GM19372 (cell line): Measurements from ENCODE around the gene DLG1.

Experiments
- ATAC-seq: cut with Tn5 transposase; IDR thresholded peaks from one replicate; pipeline ENCODE4 v1.9.1; 2021; ENCODE audit warnings: mild to moderate bottlenecking, low read depth, moderate library complexity; ENCODE audit not compliant: unreplicated experiment

Gene DLG1

DNA sequence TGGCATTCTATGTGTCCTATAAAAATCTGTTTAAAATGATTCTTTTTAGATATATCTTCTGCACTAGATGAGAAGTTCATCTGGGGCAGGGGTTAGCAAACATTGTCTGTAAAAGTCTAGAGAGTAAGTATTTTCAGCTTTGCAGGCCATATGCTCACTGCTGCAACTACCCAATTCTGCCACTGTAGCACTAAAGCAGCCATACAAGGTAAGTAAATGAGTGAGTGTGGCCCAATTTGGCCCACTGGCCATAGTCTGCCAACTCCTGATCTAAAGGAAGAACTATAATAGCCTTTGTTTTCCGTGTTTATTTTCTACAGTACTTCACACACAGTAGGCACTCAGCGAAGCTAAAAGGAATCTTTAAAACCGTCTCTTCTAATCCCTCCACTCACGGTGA, 42.3 kb downstream of the DLG1 start:
- ATAC-seq, result no peak

GRCh38 chr3:197253238-197253947, 45.0 kb downstream of the DLG1 start:
- ATAC-seq, result no peak

DNA sequence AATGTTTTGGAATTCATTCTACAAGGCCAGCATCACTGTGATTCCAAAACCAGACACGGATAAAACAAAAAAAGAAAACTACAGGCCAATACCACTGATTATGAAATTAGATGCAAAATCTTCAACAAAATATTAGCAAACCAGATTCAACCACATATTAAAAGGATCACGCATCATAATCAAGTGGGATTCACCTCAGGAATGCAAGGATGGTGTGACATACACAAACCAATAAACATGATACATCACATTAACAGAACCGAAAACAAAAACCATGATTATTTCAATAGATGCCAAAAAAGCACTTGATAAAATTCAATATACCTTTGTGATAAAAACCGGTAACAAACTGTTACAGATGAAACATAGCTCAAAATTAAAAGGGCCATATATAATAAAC, 48.9 kb downstream of the DLG1 start:
- no peak for ATAC-seq

DNA sequence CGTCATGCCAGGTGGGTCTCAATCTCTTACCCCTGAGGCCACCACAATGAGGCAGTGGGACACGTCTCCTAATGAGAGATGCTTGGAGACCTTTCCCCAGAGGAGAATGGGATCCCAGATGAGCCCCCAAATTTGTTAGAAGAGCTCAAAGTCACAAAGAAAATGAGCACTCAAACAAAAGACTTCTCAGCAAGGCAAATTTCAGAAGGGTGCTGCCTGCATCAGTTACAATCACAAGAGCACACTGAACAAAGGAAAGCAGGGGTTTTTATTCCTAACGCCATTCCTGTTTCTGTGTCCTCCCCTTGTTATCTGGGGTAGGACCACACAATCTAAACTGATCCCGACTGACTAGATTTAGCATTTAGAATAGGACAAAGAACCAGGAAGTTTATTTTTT, 50.1 kb downstream of the DLG1 start:
- no peak for ATAC-seq

DNA sequence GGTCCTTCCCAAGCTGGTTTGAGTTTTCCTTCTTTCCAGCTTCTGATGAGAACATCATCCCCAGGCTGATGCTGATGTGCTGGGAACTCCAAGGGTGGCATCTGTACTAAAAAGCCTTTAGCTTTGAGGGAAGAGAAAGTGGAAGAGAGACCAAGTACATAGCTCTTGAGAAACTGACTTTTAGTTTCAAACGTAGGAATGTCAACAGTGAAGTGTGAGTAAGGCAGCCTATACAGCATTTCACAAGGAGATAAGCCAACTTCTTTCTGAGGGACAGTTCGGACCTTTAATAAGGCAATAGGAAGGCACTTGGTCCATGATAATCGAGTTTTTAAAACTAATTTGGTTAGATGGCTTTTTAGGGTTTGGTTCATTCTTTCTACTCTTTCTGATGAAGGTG, 53.7 kb downstream of the DLG1 start:
- no peak for ATAC-seq

DNA sequence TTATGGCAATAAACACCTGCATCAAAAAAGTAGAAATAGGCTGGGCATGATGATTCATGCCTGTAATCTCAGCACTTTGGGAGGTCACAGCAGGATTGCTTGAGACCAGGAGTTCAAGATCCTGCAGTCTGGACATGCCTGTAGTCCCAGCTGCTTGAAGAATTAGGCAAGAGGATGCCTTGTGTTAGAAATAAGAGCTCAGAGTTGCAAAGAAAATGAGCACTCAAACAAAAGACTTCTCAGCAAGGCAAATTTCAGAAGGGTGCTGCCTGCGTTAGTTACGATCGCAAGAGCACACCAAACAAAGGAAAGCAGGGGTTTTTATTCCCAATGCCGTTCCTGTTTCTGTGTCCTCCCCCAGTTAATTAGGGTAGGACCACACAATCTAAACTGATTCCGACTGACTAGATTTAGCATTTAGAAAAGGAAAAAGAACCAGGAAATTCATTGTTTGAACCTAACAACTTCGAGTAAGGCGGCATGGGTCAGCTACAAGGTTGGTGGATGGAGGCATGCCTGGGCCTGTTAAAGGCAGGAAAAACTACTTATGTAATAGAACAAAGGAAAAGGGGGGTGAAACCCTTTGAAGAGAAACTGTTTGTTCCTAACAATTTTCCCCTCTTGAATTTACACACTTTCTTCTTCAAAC, 55.5 kb downstream of the DLG1 start:
- no peak for ATAC-seq

DNA sequence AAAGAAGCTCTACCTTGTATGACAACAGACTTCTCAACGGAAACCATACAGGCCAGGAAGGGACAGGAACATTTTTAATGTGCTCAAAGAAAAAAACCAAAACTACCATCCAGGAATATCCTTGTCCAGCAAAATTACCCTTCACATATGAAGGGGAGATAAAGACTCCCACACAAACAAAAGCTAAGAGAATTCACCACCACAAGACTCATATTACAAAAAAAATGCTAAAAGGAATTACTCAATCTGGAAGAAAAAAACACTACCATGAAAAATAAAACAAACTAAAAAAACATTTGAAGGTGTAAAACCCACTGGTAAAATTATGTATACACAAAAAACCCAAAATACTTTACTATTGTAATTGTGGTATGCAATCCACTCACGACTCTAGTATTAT, 57.2 kb downstream of the DLG1 start:
- no peak for ATAC-seq

DNA sequence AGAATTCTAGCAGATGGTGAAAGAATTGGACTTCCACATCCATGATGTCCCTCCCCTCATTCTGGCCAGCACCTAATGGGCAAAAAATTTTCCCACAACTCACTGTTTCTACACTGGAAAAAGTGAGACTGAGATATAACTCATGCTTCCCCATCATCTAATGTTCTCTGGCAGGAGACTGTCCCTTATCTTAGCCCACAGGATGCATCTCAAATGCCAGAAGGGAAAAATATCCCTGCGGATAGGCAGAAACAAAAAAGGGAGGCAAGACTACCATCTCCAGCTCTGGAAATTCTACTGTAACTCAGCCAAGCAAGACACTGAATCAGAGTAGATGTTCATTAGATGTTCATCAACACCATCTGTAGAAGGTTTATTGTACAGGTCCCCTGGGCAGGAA, 58.6 kb downstream of the DLG1 start:
- ATAC-seq, result no peak

DNA sequence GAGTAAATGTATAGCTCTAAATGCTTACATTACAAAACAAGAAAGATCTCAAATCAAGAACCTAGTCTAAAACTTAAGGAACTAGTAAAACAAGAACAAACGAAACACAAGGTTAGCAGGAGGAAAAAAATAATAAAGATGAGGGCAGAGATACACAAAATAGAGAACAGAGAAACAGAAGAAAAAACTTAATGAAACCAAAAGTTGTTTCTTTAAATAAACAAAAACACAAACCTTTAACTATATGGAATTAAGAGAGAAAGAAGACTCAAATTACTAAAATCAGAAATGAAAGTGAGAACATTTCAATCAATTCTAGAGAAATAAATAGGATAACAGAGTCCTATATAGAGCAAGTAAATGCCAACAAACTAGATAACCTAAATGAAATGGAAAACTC, 59.6 kb downstream of the DLG1 start:
- no peak for ATAC-seq

DNA sequence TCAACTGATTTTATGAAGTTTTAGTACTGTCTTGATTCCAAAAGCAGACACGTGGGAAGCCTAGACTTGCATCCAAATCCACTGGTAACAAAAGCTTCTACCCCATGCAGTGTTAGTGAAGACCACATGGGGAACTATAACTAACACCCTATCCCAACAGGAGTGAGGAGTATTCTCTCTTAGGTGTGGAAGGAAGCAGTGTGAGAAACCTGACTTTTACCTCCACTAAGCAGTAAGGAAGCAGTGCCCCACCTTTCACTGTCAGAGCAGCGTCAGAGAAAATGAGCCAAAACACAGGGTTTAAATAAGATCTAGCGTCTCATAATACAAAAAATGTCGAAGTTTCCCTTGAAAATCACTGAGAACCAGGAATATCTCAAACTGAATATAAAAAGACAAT, 60.5 kb downstream of the DLG1 start:
- ATAC-seq, result no peak

GRCh38 chr3:197236362-197236761, 62.0 kb downstream of the DLG1 start:
- no peak for ATAC-seq

DNA sequence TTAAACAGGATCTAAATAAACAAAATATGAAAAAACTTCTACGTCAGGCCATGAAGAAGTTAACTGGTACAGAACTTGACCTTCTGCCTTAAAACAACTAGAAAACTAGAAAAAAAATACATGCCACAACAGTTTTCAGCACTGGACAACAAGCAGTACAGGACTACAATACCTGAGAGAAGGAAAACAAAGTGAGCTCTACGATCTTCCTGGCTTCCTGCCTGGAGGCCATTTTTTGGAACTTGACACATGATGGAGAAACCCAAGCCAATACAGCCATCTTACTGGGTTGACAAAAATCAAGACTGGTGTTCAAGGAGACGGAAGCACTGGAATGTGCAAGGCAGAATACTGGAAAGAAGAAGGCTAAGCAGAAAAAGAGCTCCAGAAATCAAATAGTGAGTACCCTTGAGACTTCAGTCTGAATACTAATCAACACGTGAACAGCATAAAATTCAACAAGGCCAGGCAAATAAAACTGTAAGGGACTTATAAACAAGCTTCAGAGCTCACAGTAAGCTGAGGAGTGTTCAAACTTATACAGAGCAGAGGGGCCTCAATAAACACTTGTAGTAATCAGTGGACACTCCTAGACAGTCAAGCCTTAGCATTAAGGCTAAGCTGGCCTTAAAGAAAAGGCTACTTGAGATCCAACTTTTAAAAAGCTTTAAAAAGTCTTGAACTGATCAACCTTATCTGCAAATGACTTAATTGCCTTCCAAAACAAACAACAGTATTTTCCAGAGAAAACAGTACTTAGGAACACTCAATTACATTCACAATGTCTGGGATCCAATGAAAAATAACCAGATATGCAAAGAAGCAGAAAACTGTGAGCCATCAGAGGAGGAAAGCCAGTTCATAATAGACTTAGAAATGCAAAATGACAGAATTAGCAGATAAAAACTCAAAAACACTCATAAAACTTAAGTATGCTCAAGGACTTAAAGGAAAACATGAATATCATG, 63.2 kb downstream of the DLG1 start:
- ATAC-seq, result no peak

DNA sequence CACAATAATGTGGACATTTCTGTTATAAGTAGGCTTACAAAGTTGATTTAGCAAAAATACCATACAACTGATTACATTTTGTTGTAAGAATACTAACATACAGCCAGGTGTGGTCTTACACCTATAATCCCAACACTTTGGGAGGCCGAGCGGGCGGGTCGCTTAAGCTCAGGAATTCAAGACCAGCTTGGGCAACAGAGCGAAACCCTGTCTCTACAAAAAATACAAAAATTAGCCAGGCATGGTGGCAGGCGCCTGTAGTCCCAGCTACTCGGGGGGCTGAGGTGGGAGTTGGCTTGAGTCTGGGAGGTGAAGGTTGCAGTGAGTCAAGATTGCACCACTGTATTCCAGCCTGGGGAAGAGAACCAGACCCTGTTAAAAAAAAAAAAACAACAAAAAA, 67.1 kb downstream of the DLG1 start:
- no peak for ATAC-seq

DNA sequence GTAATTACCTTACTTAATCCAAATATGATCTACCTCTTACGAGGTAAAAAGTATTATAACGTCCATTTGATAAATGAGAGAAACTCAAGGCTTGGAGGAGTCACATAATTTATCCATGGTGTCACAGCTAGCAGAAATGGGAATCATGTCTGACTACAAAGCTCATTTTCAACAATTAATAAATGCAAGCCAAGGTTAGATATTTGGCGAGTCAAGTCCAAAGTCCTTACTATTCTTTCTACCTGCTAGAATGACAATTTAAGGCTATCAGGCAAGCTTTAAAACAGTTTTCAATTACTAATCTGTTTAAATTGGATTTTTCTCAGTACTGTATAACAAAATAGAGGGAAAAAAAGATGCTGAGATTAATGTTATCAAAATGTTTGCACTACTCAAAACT, 68.6 kb downstream of the DLG1 start:
- ATAC-seq, result no peak

DNA sequence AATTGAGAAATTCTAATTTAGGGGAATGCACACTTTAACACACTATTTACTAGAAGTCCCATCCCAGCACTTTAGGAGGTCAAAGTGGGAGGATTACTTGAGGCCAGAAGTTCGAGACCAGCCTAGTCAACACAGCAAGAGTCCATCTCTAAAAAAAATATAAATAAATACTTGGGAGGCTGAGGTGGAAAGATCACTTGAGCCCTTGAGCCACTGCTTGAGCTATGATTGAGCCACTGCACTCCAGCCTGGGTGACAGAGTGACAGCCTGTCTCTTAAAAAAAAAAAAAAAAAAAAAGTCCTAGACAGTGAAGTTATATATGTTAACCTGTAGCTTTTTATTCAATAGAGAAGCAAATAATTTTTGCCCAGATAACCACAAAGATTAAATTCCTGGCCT, 69.2 kb downstream of the DLG1 start:
- ATAC-seq, result no peak

GRCh38 chr3:197227780-197228574, 70.4 kb downstream of the DLG1 start:
- ATAC-seq, result no peak

GRCh38 chr3:197226179-197226578, 72.2 kb downstream of the DLG1 start:
- ATAC-seq, result no peak

GRCh38 chr3:197225579-197225978, 72.8 kb downstream of the DLG1 start:
- no peak for ATAC-seq

DNA sequence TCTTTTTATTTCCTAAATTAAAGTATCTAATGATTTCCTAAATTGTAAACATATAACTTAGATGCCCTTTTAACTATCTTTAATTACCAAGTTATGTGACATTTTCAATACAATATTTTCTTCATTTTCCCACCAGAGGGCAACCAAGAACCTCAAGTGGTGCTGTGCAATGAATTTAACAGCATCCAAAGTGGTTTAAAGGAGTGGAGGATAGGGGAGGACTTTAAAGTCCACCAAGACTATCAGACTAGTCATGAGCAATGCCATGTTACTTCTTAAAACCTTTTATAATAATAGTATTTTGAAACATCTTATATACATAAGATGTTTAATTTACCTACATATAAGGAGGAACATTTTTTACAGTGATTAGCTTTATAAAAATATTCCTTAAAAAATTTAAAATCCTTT, 74.4 kb downstream of the DLG1 start:
- ATAC-seq, result no peak

DNA sequence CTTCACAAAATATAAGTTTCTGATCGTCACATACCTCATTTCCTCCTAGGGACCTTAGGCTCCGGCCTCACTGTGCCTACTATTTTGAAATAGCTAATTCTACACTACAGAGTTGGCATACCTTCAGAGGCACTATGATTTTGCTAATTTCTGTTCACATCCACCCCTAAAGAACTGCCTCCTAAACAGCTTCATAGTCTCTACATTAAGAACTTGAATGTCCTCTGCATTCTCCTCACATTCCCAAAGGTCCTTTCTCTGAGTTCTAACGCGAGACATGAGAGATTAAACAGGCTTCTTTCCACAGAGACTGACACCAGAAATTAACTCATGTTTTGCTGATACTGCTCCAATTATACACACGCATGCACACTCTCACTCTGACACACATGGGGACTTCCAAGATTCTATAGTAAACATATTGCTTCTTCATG, 75.5 kb downstream of the DLG1 start:
- ATAC-seq, result no peak

DNA sequence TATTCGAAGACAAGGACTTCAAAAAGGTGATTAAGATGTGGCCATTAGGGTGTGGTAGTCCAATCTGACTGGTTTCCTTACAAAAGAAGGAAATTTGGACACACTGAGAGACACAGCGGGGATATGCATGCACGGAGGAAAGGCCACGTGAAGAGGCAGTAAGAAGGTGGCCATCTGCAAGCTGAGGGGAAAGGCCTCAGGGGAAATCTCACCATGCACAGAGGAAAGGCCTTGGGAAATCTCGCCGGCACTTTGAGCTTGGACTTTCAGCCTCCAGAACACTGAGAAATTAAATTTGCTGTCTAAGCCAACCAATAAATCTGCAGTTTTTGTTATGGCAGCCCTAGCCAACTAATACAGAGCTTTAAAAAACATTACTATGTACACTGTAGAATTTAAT, 78.8 kb downstream of the DLG1 start:
- no peak for ATAC-seq
